GM21576 (cell line): ENCODE data around the gene CAMK1.
"Not testable (repeated sequence)": the region's sequence is repeated elsewhere in the genome, so short reads cannot be mapped to it uniquely, and the experiment has no call there.

Source experiments
- ATAC-seq: cut with Tn5 transposase; IDR thresholded peaks from one replicate; pipeline ENCODE4 v1.9.1; 2021; ENCODE audit warnings: mild to moderate bottlenecking, moderate library complexity; ENCODE audit not compliant: unreplicated experiment

Gene CAMK1

DNA sequence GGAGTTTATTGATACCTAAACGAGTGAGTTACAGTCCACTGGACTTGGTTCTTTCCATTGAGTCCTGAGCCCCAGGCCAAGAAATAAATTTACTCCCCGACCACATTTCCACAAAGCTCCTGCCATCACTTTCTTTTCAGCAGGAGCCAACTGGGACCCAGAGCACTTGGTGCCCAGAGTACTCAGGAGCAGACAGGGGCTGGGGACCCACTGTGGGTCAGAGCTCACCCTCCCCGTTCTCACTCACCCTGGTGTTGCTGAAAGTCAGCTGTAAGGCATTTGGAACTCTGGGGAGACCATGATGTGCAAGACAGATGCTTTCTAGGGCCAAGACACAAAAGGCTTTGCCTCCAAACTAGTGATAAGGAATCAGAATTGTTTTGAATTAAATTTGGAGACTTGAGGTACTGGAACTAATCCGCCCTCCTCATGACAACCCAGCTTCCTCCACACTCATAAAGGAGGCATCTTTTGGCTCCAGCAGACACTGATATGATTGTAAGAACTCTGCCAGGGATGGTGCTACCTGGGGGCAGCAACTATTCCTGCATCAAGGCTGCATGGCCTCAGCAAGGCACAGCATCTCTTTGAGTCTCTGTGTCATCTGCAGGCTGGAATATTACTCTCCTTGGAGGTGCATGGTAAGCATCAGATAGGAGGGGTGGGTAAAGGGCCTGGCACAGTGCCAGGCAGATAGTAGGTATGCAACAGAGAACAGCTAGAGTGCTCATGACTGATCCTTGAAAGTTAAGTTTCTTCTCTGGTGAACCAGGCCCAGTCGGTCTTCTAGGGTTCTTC is 7.3 kb upstream of the CAMK1 start:
- no peak for ATAC-seq

DNA sequence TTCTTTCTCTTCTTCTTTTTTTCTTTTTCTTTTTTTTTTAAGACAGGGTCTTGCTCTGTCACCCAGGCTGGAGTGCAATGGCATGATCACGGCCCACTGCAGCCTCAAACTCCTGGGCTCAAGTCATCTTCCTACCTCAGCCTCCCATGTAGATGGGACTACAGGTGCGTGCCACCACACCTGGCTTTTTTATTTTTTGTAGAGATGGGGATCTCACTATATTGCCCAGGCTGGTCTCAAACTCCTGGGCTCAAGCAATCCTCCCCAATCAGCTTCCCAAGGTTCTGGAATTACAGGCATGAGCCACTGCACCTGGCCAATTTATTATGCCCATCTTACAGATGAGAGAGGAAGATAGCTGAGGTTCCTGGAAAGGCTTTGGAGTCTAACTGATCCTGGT is 1.3 kb upstream of the CAMK1 start:
- not testable (repeated sequence) for ATAC-seq

DNA sequence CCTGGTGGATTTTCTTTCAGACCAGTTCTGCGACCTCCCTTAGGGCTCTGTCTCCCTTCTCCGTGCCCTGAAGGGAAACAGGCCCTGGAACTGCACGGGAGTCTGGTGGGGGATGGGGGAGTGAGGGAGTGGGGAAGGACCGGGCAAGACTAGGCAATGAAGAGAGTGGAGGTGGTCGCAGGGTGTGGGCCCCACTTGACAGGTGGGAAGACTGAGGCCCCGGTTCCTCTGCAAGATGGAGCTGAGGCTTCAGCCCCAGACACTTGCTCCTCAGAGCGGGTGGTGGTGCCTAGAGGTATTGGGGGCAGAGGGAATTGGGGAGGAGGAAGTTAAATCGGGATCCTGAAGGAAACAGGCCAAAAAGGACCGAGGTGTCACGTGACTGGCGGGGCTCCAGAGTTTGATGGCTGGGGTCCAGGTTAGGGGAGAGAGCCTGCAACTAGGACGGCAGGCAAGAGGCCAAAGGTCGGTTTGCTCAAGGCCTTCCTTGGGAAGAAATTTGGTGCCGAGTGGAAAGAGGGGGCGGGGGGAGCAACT is 597 bp upstream of the CAMK1 start:
- ATAC-seq, result no peak

- ATAC-seq, result no peak
Measured at GRCh38 chr3:9769012-9769411, 735 bp downstream of the CAMK1 start.

GRCh38 chr3:9768141-9768775 is 1.5 kb downstream of the CAMK1 start:
- ATAC-seq, result no peak

GRCh38 chr3:9767418-9767817 is 2.3 kb downstream of the CAMK1 start:
- ATAC-seq, result no peak

DNA sequence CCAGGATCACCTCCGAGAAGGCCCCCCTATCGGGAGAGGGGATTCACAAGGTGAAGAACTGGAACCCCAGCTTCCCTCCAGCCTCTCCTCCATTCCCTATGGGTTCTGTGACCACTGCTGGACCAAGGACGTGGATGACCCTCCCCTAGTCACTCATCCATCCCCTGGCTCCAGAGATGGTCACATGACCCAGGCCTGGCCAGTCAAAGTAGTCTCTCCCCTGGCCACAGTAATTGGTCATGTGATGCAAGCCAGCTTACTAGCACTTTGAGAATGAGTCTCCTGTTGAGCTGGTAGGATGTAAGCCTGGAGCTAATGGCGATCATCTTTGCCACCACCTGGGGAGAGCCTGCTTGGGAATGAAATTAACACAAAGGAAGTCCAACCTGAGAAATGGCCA is 3.9 kb downstream of the CAMK1 start:
- no peak for ATAC-seq

DNA sequence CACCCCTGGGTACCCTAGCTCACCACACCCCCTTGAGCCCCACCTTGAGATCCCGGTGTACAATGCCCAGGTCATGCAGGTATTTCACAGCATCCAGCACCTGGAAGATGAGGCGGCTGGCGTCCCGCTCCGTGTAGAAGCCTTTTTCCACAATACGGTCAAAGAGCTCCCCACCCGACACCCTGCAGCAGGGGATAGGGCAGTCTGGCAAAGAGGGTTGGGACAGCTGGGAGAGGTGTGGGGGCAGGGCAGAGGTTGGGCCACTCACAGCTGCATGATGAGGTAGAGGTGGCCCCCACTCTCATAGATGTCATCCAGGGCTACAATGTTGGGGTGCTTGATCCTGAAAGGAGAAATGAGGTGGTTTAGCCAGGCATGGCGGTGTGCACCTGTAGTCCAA is 6.9 kb downstream of the CAMK1 start:
- ATAC-seq, result no peak

- no peak for ATAC-seq
Measured at GRCh38 chr3:9761919-9762318, 7.8 kb downstream of the CAMK1 start.

GRCh38 chr3:9760779-9761505 is 8.8 kb downstream of the CAMK1 start:
- no peak for ATAC-seq

DNA sequence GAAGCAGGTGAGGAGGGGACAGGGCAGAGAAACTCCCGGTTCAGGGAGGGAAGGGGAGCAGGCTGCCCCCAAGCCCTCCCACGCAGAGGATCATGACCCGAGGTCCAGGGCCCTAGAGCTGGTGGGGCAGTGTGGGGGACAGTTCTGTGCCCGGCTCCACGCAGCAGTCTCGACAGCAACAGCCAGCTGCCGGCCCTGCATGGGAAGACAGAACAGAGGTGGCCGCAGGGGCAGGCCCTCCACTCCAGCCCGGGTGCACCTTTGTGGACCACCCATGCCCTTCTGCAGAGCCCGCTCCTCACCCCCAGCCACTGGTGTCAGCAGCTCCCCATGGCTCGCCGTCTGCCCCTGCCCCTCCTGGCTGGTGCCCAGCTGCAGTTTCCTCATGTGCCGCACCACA is 12.3 kb downstream of the CAMK1 start:
- no peak for ATAC-seq

- ATAC-seq, result no peak
Measured at GRCh38 chr3:9754678-9755077, 15.1 kb downstream of the CAMK1 start.

GRCh38 chr3:9750556-9751411 is 19.0 kb downstream of the CAMK1 start:
- no peak for ATAC-seq

DNA sequence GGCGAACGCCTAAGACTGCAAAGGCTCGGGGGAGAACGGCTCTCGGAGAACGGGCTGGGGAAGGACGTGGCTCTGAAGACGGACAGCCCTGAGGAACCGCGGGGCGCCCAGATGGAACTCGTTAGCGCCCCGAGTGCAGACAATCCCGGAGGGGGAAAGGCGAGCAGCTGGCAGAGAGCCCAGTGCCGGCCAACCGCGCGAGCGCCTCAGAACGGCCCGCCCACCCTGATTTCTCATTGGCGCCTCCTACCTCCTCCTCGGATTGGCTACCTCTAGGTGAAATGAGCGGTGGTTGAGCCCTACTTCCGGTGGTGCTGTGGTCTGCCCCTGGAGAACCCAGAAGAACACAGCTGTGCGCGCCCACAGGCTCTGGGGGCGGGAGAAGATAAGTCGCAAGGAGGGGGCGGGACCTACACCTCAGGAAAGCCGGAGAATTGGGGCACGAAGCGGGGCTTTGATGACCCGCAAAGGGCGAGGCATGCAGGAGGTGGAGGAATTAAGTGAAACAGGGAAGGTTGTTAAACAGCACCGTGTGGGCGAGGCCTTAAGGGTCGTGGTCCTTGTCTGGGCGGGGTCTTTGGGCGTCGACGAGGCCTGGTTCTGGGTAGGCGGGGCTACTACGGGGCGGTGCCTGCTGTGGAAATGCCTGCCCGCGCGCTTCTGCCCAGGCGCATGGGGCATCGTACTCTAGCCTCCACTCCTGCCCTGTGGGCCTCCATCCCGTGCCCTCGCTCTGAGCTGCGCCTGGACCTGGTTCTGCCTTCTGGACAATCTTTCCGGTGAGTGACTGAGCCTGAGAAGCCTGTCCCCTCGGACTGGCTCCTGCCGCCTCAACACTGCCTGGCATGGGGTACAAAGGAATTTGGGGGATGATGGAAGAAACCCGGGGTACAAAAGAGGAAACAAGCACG is 19.8 kb downstream of the CAMK1 start, which contains the start of gene OGG1:
Gene OGG1, plus strand, starts transcription at position 308 of the 911 bp plus-strand sequence. Its CDS starts 335 bp downstream, at position 643.
- peak; percentile 87 for ATAC-seq

GRCh38 chr3:9749296-9749644 is 20.5 kb downstream of the CAMK1 start:
- no peak for ATAC-seq

DNA sequence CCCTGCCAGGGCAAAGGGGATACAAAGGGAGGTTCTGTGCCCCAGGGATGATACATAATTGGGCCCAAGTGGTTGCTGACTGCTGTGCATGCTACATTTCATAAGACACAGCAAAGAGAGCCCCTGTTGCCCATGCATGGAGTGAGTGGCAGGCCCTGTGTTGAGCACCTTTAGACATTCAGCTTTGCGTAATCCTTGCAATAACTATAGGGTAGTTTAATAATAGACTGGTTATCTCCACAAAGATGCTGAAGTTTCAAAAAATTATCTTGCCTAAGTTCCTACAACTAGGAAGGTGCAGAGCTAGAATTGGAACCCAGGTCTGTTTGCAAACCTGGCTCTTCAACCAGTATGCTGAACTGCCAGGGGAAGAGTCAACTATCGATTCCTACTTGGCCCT is 21.7 kb downstream of the CAMK1 start:
- ATAC-seq, result no peak

DNA sequence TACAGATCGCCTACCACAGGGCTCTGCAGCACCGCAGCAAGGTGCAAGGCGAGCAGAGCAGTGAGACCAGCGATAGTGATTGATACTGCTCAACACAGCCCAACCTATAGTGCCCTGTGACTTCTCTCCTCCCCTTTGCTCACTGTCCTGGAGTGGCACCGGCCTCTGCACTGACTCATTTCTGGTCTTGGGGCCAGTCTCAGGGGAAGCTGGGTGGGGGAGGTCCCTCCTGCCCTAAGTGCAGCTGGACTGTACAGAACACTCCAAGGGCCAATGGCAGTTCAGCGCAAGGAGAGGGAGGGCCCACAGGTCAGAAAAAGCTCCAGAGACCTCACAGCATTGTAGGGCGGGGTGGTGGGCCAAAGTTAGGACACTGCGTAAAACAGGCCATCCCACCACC is 22.5 kb downstream of the CAMK1 start:
- ATAC-seq, result no peak

- ATAC-seq, result no peak
Measured at GRCh38 chr3:9746330-9746729, 23.4 kb downstream of the CAMK1 start.

DNA sequence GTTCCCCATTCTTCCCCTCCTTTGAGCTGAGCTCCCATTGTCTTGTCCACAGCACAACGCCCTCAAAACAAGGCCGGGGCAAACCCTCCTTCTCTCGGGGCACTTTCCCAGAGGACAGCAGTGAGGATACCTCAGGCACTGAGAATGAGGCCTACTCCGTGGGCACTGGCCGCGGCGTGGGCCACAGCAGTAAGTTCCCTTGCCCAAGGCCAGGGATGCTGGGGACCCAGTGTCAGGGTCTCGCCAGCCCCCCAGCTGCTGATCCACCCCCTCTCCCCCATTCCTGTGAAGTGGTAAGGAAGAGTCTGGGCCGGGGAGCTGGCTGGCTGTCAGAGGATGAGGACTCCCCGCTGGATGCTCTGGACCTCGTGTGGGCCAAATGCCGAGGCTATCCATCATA is 24.2 kb downstream of the CAMK1 start:
- ATAC-seq, result no peak

- ATAC-seq, result no peak
Measured at GRCh38 chr3:9744162-9744561, 25.6 kb downstream of the CAMK1 start.
